ENCODE results near the gene PGBD2.

The PGBD2 gene

DNA sequence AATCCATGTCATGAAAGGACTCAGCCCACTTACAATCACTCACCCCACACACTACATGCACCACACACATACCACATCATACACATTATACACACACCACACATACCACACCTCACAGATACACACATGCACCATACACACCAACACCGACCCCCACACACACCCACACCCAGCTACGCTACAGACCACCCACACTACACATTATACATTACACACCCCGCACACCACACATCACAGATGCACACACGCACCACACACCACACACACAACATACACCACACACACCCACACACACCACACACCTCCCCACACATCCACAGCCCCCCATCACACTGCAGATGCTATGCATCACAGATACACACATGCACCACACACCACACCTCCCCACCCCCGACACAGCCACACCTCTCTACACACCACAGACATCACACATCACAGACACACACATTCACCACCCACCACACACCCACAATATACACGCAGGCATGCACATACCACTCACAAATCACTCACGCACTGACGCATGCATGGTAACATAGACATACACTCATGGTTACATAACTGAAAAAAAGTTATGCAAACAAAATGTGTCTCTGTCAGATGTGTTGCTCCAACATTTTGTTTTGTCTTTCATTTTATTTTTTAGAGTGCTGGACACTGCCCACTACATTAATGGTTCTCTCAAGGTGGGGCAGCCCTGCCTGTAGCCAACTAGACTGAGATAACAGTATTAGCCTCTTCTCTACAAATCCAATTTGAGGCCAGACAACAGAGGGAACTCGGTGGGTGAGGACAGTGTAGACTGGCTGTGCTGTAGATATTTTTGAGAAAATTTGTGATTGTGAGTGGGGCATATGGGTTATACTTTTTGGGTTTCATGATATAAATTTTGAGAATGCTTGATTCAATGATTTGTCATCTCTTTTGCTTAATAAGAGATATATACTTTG is 15.2 kb upstream of the PGBD2 start:
- TF ChIP-seq, protein P1, sequence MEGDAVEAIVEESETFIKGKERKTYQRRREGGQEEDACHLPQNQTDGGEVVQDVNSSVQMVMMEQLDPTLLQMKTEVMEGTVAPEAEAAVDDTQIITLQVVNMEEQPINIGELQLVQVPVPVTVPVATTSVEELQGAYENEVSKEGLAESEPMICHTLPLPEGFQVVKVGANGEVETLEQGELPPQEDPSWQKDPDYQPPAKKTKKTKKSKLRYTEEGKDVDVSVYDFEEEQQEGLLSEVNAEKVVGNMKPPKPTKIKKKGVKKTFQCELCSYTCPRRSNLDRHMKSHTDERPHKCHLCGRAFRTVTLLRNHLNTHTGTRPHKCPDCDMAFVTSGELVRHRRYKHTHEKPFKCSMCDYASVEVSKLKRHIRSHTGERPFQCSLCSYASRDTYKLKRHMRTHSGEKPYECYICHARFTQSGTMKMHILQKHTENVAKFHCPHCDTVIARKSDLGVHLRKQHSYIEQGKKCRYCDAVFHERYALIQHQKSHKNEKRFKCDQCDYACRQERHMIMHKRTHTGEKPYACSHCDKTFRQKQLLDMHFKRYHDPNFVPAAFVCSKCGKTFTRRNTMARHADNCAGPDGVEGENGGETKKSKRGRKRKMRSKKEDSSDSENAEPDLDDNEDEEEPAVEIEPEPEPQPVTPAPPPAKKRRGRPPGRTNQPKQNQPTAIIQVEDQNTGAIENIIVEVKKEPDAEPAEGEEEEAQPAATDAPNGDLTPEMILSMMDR (IDR thresholded peaks at IDR 0.05; ENCODE audit: low read depth, low read length, missing control alignments), result no peak
- no peak for DNase-seq (ENCODE audit: extremely low read depth, low read depth)
- H3K4me3 ChIP-seq (replicated peaks; ENCODE audit: low read depth, low read length), result no peak overlapping the region

- DNase-seq (ENCODE audit: extremely low read depth, low read depth), result no peak
- TF ChIP-seq, protein P1 (IDR thresholded peaks at IDR 0.05; ENCODE audit: low read depth, low read length, missing control alignments), result no peak
- no peak overlapping the region for H3K4me3 ChIP-seq (replicated peaks; ENCODE audit: low read depth, low read length)
These were observed 14.3 kb upstream of the PGBD2 start for GRCh38 chr1:248891758-248892157.

DNA sequence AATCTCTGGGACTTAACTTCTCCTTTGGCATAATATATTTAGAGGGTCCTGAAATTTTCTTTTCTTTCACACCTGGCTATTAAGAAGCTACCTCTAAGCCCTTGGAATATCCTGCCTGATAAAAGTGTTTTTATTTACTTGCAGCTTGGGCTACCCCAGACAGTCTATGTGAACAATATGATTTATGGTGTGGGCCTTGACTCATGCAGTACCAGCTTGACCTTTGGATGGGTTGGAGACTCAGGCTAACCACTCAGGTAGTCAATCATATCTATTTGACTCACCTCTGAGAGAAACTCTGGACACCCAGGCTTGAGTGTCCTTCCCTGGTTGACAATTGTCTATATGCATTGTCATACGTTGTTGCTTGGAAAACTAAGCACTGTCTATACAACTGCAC is 13.4 kb upstream of the PGBD2 start:
- DNase-seq (ENCODE audit: extremely low read depth, low read depth), result no peak
- TF ChIP-seq, protein P1 (IDR thresholded peaks at IDR 0.05; ENCODE audit: low read depth, low read length, missing control alignments), result no peak
- H3K4me3 ChIP-seq (replicated peaks; ENCODE audit: low read depth, low read length), result no peak overlapping the region

DNA sequence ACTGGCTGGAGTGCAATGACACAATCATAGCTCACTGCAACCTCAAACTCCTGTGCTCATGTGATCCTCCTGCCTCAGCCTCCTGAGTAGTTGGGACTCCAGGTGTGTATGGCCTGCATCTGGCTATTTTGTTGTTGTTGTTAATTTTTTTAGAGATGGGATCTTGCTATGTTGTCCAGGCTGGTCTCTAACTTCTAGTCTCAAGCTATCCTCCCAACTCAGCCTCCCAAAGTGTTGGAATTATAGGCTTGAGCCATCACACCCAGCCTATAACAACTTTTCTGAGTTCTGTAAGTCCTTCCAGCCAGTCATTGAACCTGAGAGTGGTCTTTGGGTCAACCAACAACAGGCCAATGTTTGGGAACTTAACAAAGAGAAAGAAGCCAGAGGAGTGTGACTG is 11.2 kb upstream of the PGBD2 start:
- DNase-seq (ENCODE audit: extremely low read depth, low read depth), result no peak
- TF ChIP-seq, protein P1 (IDR thresholded peaks at IDR 0.05; ENCODE audit: low read depth, low read length, missing control alignments), result no peak
- no peak overlapping the region for H3K4me3 ChIP-seq (replicated peaks; ENCODE audit: low read depth, low read length)

DNA sequence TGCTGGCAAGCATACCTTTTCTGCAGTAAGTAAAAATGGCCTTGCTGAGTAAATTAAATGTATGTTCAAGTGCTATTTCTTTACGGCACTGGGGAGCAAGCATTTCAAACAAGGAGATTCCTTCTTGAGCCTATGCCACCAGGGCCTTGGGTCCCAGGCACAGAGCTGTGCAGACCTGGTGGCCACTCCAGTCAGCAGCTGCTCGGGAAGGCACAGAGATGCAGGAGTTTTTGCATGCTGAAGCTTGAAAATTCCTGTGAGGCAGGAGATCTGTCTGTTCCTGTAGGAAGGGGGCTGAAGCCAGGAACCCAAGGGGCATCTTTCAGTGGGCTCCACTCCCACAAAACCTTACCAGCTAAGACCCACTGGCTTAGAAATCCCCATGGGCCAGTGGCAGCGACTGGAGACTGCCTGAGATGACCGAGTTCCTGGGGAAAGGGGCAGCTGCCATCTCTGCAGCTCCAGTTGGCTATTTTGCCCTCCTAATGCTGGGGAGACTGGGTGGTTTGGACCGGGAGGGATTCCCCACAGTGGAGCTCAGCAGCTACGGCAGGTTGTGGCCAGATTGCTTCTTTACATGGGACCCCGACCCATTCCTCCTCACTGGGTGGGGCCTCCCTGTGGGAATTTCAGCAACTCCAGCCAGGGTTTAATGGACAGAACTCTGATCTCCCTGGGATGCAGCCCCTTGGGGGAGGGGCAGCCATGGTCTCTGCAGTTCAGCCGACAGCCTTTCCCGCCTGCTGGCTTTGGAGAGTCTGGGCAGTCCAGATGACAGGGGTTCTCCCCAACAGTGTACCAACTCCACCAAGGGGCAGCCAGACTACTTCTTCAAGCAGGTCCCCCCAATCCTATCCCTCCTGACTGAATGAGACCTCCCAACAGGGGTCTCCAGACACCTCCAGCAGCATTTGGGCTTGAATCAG is 8.4 kb upstream of the PGBD2 start:
- TF ChIP-seq, protein P1 (IDR thresholded peaks at IDR 0.05; ENCODE audit: low read depth, low read length, missing control alignments), result no peak
- no peak for DNase-seq (ENCODE audit: extremely low read depth, low read depth)
- H3K4me3 ChIP-seq (replicated peaks; ENCODE audit: low read depth, low read length), result no peak overlapping the region

DNA sequence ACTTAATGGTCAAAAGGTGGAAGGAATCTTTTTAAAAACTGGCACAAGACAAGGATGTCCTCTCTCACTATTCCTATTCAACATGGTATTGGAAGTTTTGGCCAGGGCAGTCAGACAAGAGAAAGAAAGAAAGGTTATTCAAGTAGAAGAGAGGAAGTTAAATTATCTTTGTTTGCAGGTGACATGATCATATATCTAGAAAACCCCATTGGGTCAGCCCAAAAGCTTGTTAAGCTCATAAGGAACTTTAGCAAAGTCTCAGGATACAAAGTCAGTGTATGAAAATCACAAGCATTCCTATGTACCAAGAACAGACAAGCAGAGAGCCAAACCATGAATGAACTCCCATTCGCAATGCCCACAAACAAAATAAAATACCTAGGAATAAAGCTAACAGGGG is 5.4 kb upstream of the PGBD2 start:
- TF ChIP-seq, protein P1 (IDR thresholded peaks at IDR 0.05; ENCODE audit: low read depth, low read length, missing control alignments), result no peak
- no peak for DNase-seq (ENCODE audit: extremely low read depth, low read depth)
- H3K4me3 ChIP-seq (replicated peaks; ENCODE audit: low read depth, low read length), result no peak overlapping the region

All from HFF-Myc (cell line).